SK-N-SH treated with all-trans-retinoic acid at 6 μM for 48 hours (cell line): Measurements from ENCODE around the gene FZD7.

Source experiments
- ARNTL ChIP-seq: fragments of 450-650 bp; formaldehyde crosslinking; IDR thresholded peaks from 2 replicates; pipeline ENCODE4 v1.5.0; 2020; ENCODE audit warnings: low read depth, mild to moderate bottlenecking, moderate library complexity, borderline replicate concordance
- CREB5 ChIP-seq: fragments of 250-450 bp; sonication (Bioruptor Pico); IDR thresholded peaks from 2 replicates; pipeline ENCODE4 v1.5.1; 2020; ENCODE audit warnings: low read depth, mild to moderate bottlenecking, moderate library complexity
- ISL1 ChIP-seq: fragments of 250-450 bp; sonication (Bioruptor Pico); IDR thresholded peaks from 2 replicates; pipeline ENCODE4 v2.1.2; 2022; ENCODE audit warnings: mild to moderate bottlenecking, moderate library complexity
- OSR1 ChIP-seq: fragments of 250-450 bp; sonication (Bioruptor Pico); IDR thresholded peaks from 2 replicates; pipeline ENCODE4 v1.8.0; 2022; ENCODE audit warnings: moderate library complexity, mild to moderate bottlenecking, inconsistent platforms
- PATZ1 ChIP-seq: fragments of 250-450 bp; sonication (Bioruptor Pico); IDR thresholded peaks from 2 replicates; pipeline ENCODE4 v1.8.0; 2020; ENCODE audit warnings: mild to moderate bottlenecking, moderate library complexity, borderline replicate concordance
- POU6F1 ChIP-seq: fragments of 250-450 bp; sonication (Bioruptor Pico); IDR thresholded peaks from 2 replicates; pipeline ENCODE4 v1.8.0; 2021; ENCODE audit warnings: low read depth, mild to moderate bottlenecking, moderate library complexity, borderline replicate concordance
- RARB ChIP-seq: fragments of 250-450 bp; sonication (Bioruptor Pico); IDR thresholded peaks from 2 replicates; pipeline ENCODE4 v1.8.0; 2021; ENCODE audit warnings: mild to moderate bottlenecking, moderate library complexity
- SNAI2 ChIP-seq: fragments of 250-450 bp; sonication (Bioruptor Pico); IDR thresholded peaks from 2 replicates; pipeline ENCODE4 v1.5.0; 2020; ENCODE audit warnings: mild to moderate bottlenecking, moderate library complexity
- TOX ChIP-seq: fragments of 250-450 bp; sonication (Bioruptor Pico); IDR thresholded peaks from 2 replicates; pipeline ENCODE4 v1.8.0; 2021; ENCODE audit warnings: mild to moderate bottlenecking, moderate library complexity, borderline replicate concordance
- ZC3H10 ChIP-seq: fragments of 250-450 bp; sonication (Bioruptor Pico); IDR thresholded peaks from 2 replicates; pipeline ENCODE4 v1.5.1; 2021; ENCODE audit warnings: mild to moderate bottlenecking, moderate library complexity
- ZFP3 ChIP-seq: fragments of 250-450 bp; sonication (Bioruptor Pico); IDR thresholded peaks from 2 replicates; pipeline ENCODE4 v1.5.0; 2020; ENCODE audit warnings: mild to moderate bottlenecking, moderate library complexity
- ZNF565 ChIP-seq: fragments of 450-650 bp; formaldehyde crosslinking; conservative IDR thresholded peaks from 2 replicates; pipeline ENCODE4 v1.5.0; 2020; ENCODE audit warnings: low read depth, mild to moderate bottlenecking, moderate library complexity
- ZNF8 ChIP-seq: fragments of 450-650 bp; formaldehyde crosslinking; IDR thresholded peaks from 2 replicates; pipeline ENCODE4 v1.5.0; 2020; ENCODE audit warnings: mild to moderate bottlenecking, moderate library complexity

- TF ChIP-seq ZFP3 = no peak
- TF ChIP-seq ZNF8 (CRISPR knock-in tag) = no peak
- no peak for TF ChIP-seq POU6F1
- no peak for TF ChIP-seq ZNF565 (CRISPR knock-in tag)
- no peak for TF ChIP-seq PATZ1 (CRISPR knock-in tag)
- no peak for TF ChIP-seq RARB
- no peak for TF ChIP-seq TOX (CRISPR knock-in tag)
- no peak for TF ChIP-seq ARNTL
- no peak for TF ChIP-seq ZC3H10
- TF ChIP-seq SNAI2 = no peak
- TF ChIP-seq OSR1 (CRISPR knock-in tag) = no peak
- TF ChIP-seq CREB5 (CRISPR knock-in tag) = no peak
- no peak for TF ChIP-seq ISL1 (CRISPR knock-in tag)
Observed at GRCh38 chr2:202066875-202067274, 33.2 kb downstream of the FZD7 start.
